ENCODE results near the gene NOX4. TPM values are rescaled to one million over a fixed set of nuclear protein-coding genes. Genes with fewer than 3 reads are reported as not detected.

Gene NOX4
- total and polyA plus RNA-seq, 10 donors = 0.54 to 3.9 (median 0.97) TPM

- intact Hi-C loops (cut with DNase I; ENCODE audit: low total_unique reads) = no loop called here
- Histone ChIP-seq H3K27ac (no peak overlapping the region), H3K27me3 (replicated peaks in 1 of 7) (no peaks in the 10 kb centered on the region), H3K36me3 (no peaks in the 10 kb centered on the region), H3K4me1 (no peaks in the 10 kb centered on the region), H3K9me3 (no peaks in the 10 kb centered on the region), H3K4me3 (no peak overlapping the region)
- DNase-seq = no peak
- WGBS, 5 donors = 79 to 91% (median 84%) methylated on average over 2 of the region's 2 CpGs
- TF ChIP-seq CTCF (IDR thresholded peaks at IDR 0.05 in 8 of 11, conservative IDR thresholded peaks at IDR 0.05 in 3 of 11) (no peak), POLR2A (IDR thresholded peaks at IDR 0.05) (no peak), POLR2AphosphoS5 (IDR thresholded peaks at IDR 0.05) (no peak)
These were observed 11.1 kb upstream of the NOX4 start for GRCh38 chr11:89502301-89502700.

GRCh38 chr11:89500336-89500735 is 9.2 kb upstream of the NOX4 start:
- no peak for DNase-seq
- no peaks in the 10 kb centered on the region for H3K36me3 ChIP-seq
- no peaks in the 10 kb centered on the region for H3K4me1 ChIP-seq
- H3K27ac ChIP-seq = no peak overlapping the region
- H3K9me3 ChIP-seq = no peaks in the 10 kb centered on the region
- TF ChIP-seq CTCF (IDR thresholded peaks at IDR 0.05 in 8 of 11, conservative IDR thresholded peaks at IDR 0.05 in 3 of 11) (no peak), POLR2A (IDR thresholded peaks at IDR 0.05) (no peak), POLR2AphosphoS5 (IDR thresholded peaks at IDR 0.05) (no peak)
- intact Hi-C loops (cut with DNase I; ENCODE audit: low total_unique reads) = no loop called here
- H3K4me3 ChIP-seq = no peak overlapping the region
- H3K27me3 ChIP-seq (replicated peaks in 1 of 7) = no peaks in the 10 kb centered on the region

DNA sequence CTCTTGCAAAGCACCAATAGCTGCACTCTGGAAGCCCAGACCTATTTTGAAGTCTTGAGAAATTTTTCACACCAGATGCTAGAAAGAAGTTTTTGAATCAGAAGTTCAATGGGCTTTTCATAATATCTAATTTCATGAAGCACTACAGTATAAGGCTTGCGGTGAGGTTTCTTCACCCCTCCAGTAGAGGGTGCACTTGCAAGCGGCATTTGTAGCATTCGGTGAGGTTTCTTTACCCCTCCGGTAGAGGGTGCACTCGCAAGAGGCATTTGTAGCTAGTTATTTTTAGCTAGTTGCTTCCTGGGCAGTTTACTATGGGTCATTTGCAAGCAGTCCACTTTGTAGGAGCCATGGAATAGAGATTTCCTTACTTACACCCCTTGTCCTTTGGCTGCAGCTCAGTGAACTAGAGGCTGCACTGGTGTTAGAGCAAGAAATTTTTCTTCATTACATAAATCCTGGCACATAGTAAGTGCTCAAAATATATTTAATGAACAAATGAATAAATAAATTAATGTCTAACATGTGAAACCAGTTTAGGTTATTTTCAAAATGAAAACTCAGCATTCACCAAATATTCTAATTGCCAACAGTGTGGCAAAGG is 7.8 kb upstream of the NOX4 start:
- no peak for TF ChIP-seq POLR2A (IDR thresholded peaks at IDR 0.05)
- TF ChIP-seq POLR2AphosphoS5 (IDR thresholded peaks at IDR 0.05) = no peak
- TF ChIP-seq CTCF (IDR thresholded peaks at IDR 0.05 in 8 of 11, conservative IDR thresholded peaks at IDR 0.05 in 3 of 11) = no peak
- WGBS, 5 donors = 82 to 85% (median 84%) methylated on average over 5 of the region's 5 CpGs
- Histone ChIP-seq H3K36me3 (no peaks in the 10 kb centered on the region), H3K4me1 (no peaks in the 10 kb centered on the region), H3K9me3 (no peaks in the 10 kb centered on the region), H3K27ac (no peak overlapping the region), H3K4me3 (no peak overlapping the region), H3K27me3 (replicated peaks in 1 of 7) (no peaks in the 10 kb centered on the region)
- DNase-seq = no peak
- intact Hi-C loops (cut with DNase I; ENCODE audit: low total_unique reads) = no loop called here

GRCh38 chr11:89495951-89496350 is 4.8 kb upstream of the NOX4 start:
- no peak for DNase-seq
- no peak overlapping the region for H3K27ac ChIP-seq
- intact Hi-C loops (cut with DNase I; ENCODE audit: low total_unique reads) = no loop called here
- TF ChIP-seq POLR2A (IDR thresholded peaks at IDR 0.05) (no peak), POLR2AphosphoS5 (IDR thresholded peaks at IDR 0.05) (no peak), CTCF (IDR thresholded peaks at IDR 0.05 in 8 of 11, conservative IDR thresholded peaks at IDR 0.05 in 3 of 11) (no peak)
- no peaks in the 10 kb centered on the region for H3K4me1 ChIP-seq
- H3K4me3 ChIP-seq = no peak overlapping the region
- no peaks in the 10 kb centered on the region for H3K9me3 ChIP-seq
- no peaks in the 10 kb centered on the region for H3K36me3 ChIP-seq
- WGBS, 5 donors = 53 to 70% (median 62%) methylated on average over 3 of the region's 3 CpGs
- peaks cover 0 to 16% (median 0%) of the 10 kb centered on the region in 7 donors for H3K27me3 ChIP-seq (replicated peaks in 1 of 7)
